NB4 (cell line): ENCODE results near the gene PEPD.

Source experiments
- DNase-seq: peaks from one replicate; pipeline ENCODE4 v3.0.0; 2010; ENCODE audit warnings: low read depth
- H3K4me3 ChIP-seq: one replicate; pipeline ENCODE4 v1.5.1; 2011; ENCODE audit warnings: mild to moderate bottlenecking, low read depth, low read length, moderate library complexity
- CTCF ChIP-seq: IDR thresholded peaks from one replicate; pipeline ENCODE4 v1.5.1; 2012; ENCODE audit warnings: low read depth, low read length
- MAX ChIP-seq: IDR thresholded peaks from 2 replicates; pipeline ENCODE4 v1.6.1; 2011; ENCODE audit warnings: low read depth, low read length
- MYC ChIP-seq: IDR thresholded peaks from 2 replicates; pipeline ENCODE4 v1.6.1; 2011; ENCODE audit warnings: low read depth, low read length
- POLR2A ChIP-seq: IDR thresholded peaks from 2 replicates; pipeline ENCODE4 v1.6.1; 2011; ENCODE audit warnings: mild to moderate bottlenecking; ENCODE audit not compliant: insufficient read length; ENCODE audit errors: extremely low read depth

The PEPD gene

GRCh38 chr19:33430674-33431277 lies 90.8 kb downstream of the PEPD start:
- H3K4me3 ChIP-seq: no peak overlapping the region
- TF ChIP-seq POLR2A (no peak), CTCF (peak; percentile 78)
- peak; percentile 63 for DNase-seq

GRCh38 chr19:33429891-33430673 lies 91.5 kb downstream of the PEPD start:
- no peak for DNase-seq
- TF ChIP-seq CTCF (no peak), POLR2A (no peak), MAX (no peak), MYC (no peak)

GRCh38 chr19:33428627-33429125 lies 92.9 kb downstream of the PEPD start:
- no peak for DNase-seq
- no peak overlapping the region for H3K4me3 ChIP-seq
- TF ChIP-seq MYC (no peak), POLR2A (no peak), MAX (no peak), CTCF (no peak)

More at GRCh38 chr19:33429891-33430673, 91.5 kb downstream of the PEPD start:
- H3K4me3 ChIP-seq: no peak overlapping the region

GRCh38 chr19:33427801-33428626 lies 93.6 kb downstream of the PEPD start:
- no peak for TF ChIP-seq POLR2A
- TF ChIP-seq MAX: no peak
- TF ChIP-seq CTCF: no peak
- TF ChIP-seq MYC: no peak
- DNase-seq: no peak

GRCh38 chr19:33426621-33427361 lies 94.8 kb downstream of the PEPD start:
- no peak overlapping the region for H3K4me3 ChIP-seq
- TF ChIP-seq CTCF: no peak
- TF ChIP-seq MYC: no peak
- no peak for TF ChIP-seq POLR2A
- TF ChIP-seq MAX: no peak
- no peak for DNase-seq

More at GRCh38 chr19:33427801-33428626, 93.6 kb downstream of the PEPD start:
- H3K4me3 ChIP-seq: no peak overlapping the region
